H9 (cell line): ENCODE data around the gene MYOCOS. TPM values are rescaled to one million over a fixed set of nuclear protein-coding genes. Genes with fewer than 3 reads are reported as not detected.

Source experiments
- DNase-seq: peaks from one replicate; pipeline ENCODE4 v3.0.0-alpha.2; 2017
- H2AFZ ChIP-seq: one replicate; pipeline ENCODE4 v1.6.1; 2013; ENCODE audit warnings: mild to moderate bottlenecking, low read length, control low read depth, moderate library complexity
- H2AK5ac ChIP-seq: 2 replicates; pipeline ENCODE4 v1.6.1; 2013; ENCODE audit warnings: low read length, control low read depth, mixed read lengths; ENCODE audit not compliant: insufficient read length
- H2BK120ac ChIP-seq: one replicate; pipeline ENCODE4 v1.6.1; 2013; ENCODE audit warnings: low read depth, mild to moderate bottlenecking, low read length, control low read depth, inconsistent platforms; ENCODE audit not compliant: poor library complexity, severe bottlenecking
- H2BK12ac ChIP-seq: 2 replicates; pipeline ENCODE4 v1.6.1; 2013; ENCODE audit warnings: low read length, control low read depth, mixed read lengths, low read depth; ENCODE audit not compliant: insufficient read length
- H2BK15ac ChIP-seq: 2 replicates; pipeline ENCODE4 v1.6.1; 2013; ENCODE audit warnings: low read depth, low read length, control low read depth
- H2BK20ac ChIP-seq: one replicate; pipeline ENCODE4 v1.6.1; 2013; ENCODE audit warnings: low read depth, mild to moderate bottlenecking, low read length, control low read depth, inconsistent platforms; ENCODE audit not compliant: poor library complexity, severe bottlenecking
- H2BK5ac ChIP-seq: 2 replicates; pipeline ENCODE4 v1.6.1; 2013; ENCODE audit warnings: low read length, control low read depth, mixed read lengths; ENCODE audit not compliant: insufficient read length
- H3K14ac ChIP-seq: 2 replicates; pipeline ENCODE4 v1.6.1; 2013; ENCODE audit warnings: low read length, control low read depth; ENCODE audit not compliant: insufficient read depth
- H3K18ac ChIP-seq: 2 replicates; pipeline ENCODE4 v1.6.1; 2013; ENCODE audit warnings: low read depth, mild to moderate bottlenecking, mixed read lengths, low read length, control low read depth; ENCODE audit not compliant: insufficient read length
- H3K23ac ChIP-seq: 2 replicates; pipeline ENCODE4 v1.6.1; 2013; ENCODE audit warnings: low read length, control low read depth, mixed read lengths, low read depth; ENCODE audit not compliant: insufficient read length
- H3K23me2 ChIP-seq: 2 replicates; pipeline ENCODE4 v1.6.1; 2013; ENCODE audit warnings: low read depth, mild to moderate bottlenecking, mixed read lengths, low read length, control low read depth; ENCODE audit not compliant: insufficient read length, poor library complexity, severe bottlenecking
- H3K27ac ChIP-seq: 2 replicates; pipeline ENCODE4 v1.5.1; 2013; ENCODE audit warnings: low read length, control low read depth, mixed read lengths, low read depth; ENCODE audit not compliant: insufficient read length
- H3K27me3 ChIP-seq: 2 replicates; pipeline ENCODE4 v1.6.1; 2013; ENCODE audit warnings: low read length, control low read depth, inconsistent platforms; ENCODE audit not compliant: insufficient read depth
- H3K4ac ChIP-seq: 2 replicates; pipeline ENCODE4 v1.6.1; 2013; ENCODE audit warnings: low read depth, mild to moderate bottlenecking, control low read depth, inconsistent platforms, low read length, moderate library complexity
- H3K4me1 ChIP-seq: 2 replicates; pipeline ENCODE4 v1.6.1; 2013; ENCODE audit warnings: low read length, control low read depth, inconsistent platforms; ENCODE audit not compliant: insufficient read depth
- H3K4me2 ChIP-seq: 2 replicates; pipeline ENCODE4 v1.6.1; 2013; ENCODE audit warnings: low read length, control low read depth, mixed read lengths; ENCODE audit not compliant: insufficient read length, insufficient read depth
- H3K56ac ChIP-seq: 2 replicates; pipeline ENCODE4 v1.6.1; 2013; ENCODE audit warnings: low read depth, mild to moderate bottlenecking, mixed read lengths, low read length, control low read depth; ENCODE audit not compliant: insufficient read length
- H3K79me1 ChIP-seq: 2 replicates; pipeline ENCODE4 v1.6.1; 2013; ENCODE audit warnings: low read depth, mild to moderate bottlenecking, moderate library complexity, low read length, control low read depth, inconsistent platforms; ENCODE audit not compliant: insufficient read depth, poor library complexity, severe bottlenecking
- H3K79me2 ChIP-seq: 2 replicates; pipeline ENCODE4 v1.6.1; 2013; ENCODE audit warnings: low read length, control low read depth, inconsistent platforms; ENCODE audit not compliant: insufficient read depth
- H3K9ac ChIP-seq: 2 replicates; pipeline ENCODE4 v1.6.1; 2013; ENCODE audit warnings: low read length, control low read depth, mixed read lengths; ENCODE audit not compliant: insufficient read length; ENCODE audit errors: extremely low read depth
- H3K9me3 ChIP-seq: one replicate; pipeline ENCODE4 v1.6.1; 2013; ENCODE audit warnings: low read depth, low read length, inconsistent platforms; ENCODE audit not compliant: control insufficient read depth
- H3T11ph ChIP-seq: one replicate; pipeline ENCODE4 v1.6.1; 2013; ENCODE audit warnings: mild to moderate bottlenecking, low read length, control low read depth, inconsistent platforms
- H4K20me1 ChIP-seq: one replicate; pipeline ENCODE4 v1.6.1; 2013; ENCODE audit not compliant: control insufficient read depth, insufficient read length, insufficient read depth
- H4K5ac ChIP-seq: 2 replicates; pipeline ENCODE4 v1.6.1; 2013; ENCODE audit warnings: low read depth, mild to moderate bottlenecking, mixed read lengths, low read length, control low read depth; ENCODE audit not compliant: insufficient read length
- H4K8ac ChIP-seq: replicated peaks from 2 replicates; pipeline ENCODE4 v1.6.1; 2013; ENCODE audit warnings: low read length, control low read depth, mixed read lengths, low read depth; ENCODE audit not compliant: insufficient read length
- H4K91ac ChIP-seq: 2 replicates; pipeline ENCODE4 v1.6.1; 2013; ENCODE audit warnings: low read depth, mild to moderate bottlenecking, moderate library complexity, mixed read lengths, low read length, control low read depth; ENCODE audit not compliant: insufficient read length
- H3K27ac Mint-ChIP-seq, 3 experiments: 2 replicates in 2 of 3; 3 replicates in 1 of 3; pipeline ENCODE4 v1.8.0; 2020 to 2021; ENCODE audit warnings: mixed read lengths in 3 of 3, mild to moderate bottlenecking in 1 of 3, moderate library complexity in 1 of 3
- H3K27me3 Mint-ChIP-seq: 2 replicates; pipeline ENCODE4 v1.8.0; 2021; ENCODE audit warnings: low read depth, mild to moderate bottlenecking, moderate library complexity, mixed read lengths
- H3K36me3 Mint-ChIP-seq, 3 experiments: 2 replicates in 2 of 3; 3 replicates in 1 of 3; pipeline ENCODE4 v1.8.0; 2020 to 2021; ENCODE audit warnings: low read depth in 3 of 3, mixed read lengths in 3 of 3; ENCODE audit not compliant: insufficient read depth in 1 of 3
- H3K4me1 Mint-ChIP-seq, 2 experiments: 2 replicates each; pipeline ENCODE4 v1.8.0; 2020; ENCODE audit warnings: mixed read lengths in 2 of 2
- H3K4me3 Mint-ChIP-seq, 2 experiments: 2 replicates in 1 of 2; 3 replicates in 1 of 2; pipeline ENCODE4 v1.8.0; 2020 to 2021; ENCODE audit warnings: mild to moderate bottlenecking in 2 of 2, mixed read lengths in 2 of 2, moderate library complexity in 1 of 2
- H3K9me3 Mint-ChIP-seq, 2 experiments: 2 replicates in 1 of 2; 3 replicates in 1 of 2; pipeline ENCODE4 v1.8.0; 2020; ENCODE audit warnings: mild to moderate bottlenecking in 2 of 2, mixed read lengths in 2 of 2, moderate library complexity in 1 of 2
- WGBS: extraction: QIAGEN DNeasy Blood & Tissue Kit; methylation state at CpG from one replicate; pipeline ENCODE4 v1.1.7; 2013; ENCODE audit warnings: missing lambda C conversion rate, low lambda C conversion rate, mixed read lengths; ENCODE audit not compliant: insufficient read length; ENCODE audit errors: extremely low coverage; 5-methylcytosine and 5-hydroxymethylcytosine counted together
- total RNA-seq: library from RNA; stranded (reverse); gene quantifications from 2 replicates; pipeline ENCODE4 v1.2.1, GENCODE V29; 2021
- TF ChIP-seq, protein P1 (sequence below): fragments of 200-600 bp; sonication (generic); conservative IDR thresholded peaks from 3 replicates; pipeline ENCODE4 v1.8.0; 2021; ENCODE audit warnings: antibody characterized with exemption, mild to moderate bottlenecking

MYOCOS gene
- total RNA-seq, 1 experiment from 2014 or later = 0.13 TPM

DNA sequence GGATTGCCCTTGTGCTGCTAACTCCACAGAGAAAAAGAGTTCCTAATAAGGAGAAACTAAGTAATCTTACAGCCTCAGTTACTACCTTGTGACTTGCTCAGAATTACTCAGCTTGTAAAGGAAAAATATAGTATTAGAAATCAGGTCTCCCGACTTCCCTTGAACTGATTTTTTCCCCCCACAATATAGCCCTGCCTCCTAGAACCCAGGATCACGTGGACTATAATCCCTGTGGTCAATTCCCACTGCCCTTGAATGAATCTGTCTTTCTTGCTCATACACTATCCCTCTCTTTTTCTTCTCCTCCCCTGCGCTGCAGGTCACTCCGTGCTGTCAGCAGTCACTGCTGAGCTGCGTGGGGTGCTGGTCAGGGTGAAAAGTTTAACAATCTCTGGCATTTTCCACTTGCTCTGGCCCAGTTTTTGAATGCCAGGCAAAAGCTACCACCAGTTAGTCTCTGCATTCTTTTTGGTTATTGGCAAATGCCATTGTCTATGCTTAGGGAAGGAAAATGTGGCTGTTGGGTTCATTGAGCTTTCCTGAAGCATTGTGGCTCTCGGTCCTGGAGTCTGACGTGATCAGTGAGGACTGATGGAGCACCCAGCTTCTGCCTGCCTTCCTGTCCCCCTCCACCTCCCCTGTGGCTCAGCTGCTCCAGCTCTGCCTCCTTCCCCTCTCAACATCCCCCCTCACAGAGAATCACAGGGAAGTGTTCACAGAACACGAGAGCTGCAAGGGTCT is 32.3 kb downstream of the MYOCOS start:
- Histone ChIP-seq H3K4me1 (no peaks in the 10 kb centered on the region; the same call in 1 of the 2 replicates), H3K23me2 (no peaks in the 10 kb centered on the region), H3T11ph (no peak overlapping the region), H2BK15ac (no peak overlapping the region), H2BK20ac (no peak overlapping the region), H2BK5ac (no peak overlapping the region), H3K27ac (no peak overlapping the region), H3K9me3 (no peaks in the 10 kb centered on the region), H3K4ac (no peak overlapping the region), H3K9ac (no peak overlapping the region), H3K79me2 (no peaks in the 10 kb centered on the region), H3K4me2 (no peak overlapping the region), H3K56ac (no peak overlapping the region), H3K27me3 (no peaks in the 10 kb centered on the region), H4K8ac (no peak overlapping the region), H3K79me1 (no peaks in the 10 kb centered on the region), H3K14ac (no peak overlapping the region), H2BK120ac (no peak overlapping the region), H4K5ac (no peak overlapping the region), H3K23ac (no peak overlapping the region), H4K20me1 (no peaks in the 10 kb centered on the region), H3K18ac (no peak overlapping the region), H2AK5ac (no peak overlapping the region), H4K91ac (no peak overlapping the region), H2BK12ac (no peak overlapping the region), H2AFZ (no peak overlapping the region)
- Mint-ChIP-seq H3K4me3 (no peak overlapping the region), H3K4me1 (peaks cover 12 to 14% of the 10 kb centered on the region in 2 experiments), H3K9me3 (no peaks in the 10 kb centered on the region), H3K36me3 (no peaks in the 10 kb centered on the region), H3K27ac (no peak overlapping the region), H3K27me3 (peaks cover 4% of the 10 kb centered on the region; the same call in 1 of the 2 replicates)
- no peak for DNase-seq
- TF ChIP-seq, protein P1, sequence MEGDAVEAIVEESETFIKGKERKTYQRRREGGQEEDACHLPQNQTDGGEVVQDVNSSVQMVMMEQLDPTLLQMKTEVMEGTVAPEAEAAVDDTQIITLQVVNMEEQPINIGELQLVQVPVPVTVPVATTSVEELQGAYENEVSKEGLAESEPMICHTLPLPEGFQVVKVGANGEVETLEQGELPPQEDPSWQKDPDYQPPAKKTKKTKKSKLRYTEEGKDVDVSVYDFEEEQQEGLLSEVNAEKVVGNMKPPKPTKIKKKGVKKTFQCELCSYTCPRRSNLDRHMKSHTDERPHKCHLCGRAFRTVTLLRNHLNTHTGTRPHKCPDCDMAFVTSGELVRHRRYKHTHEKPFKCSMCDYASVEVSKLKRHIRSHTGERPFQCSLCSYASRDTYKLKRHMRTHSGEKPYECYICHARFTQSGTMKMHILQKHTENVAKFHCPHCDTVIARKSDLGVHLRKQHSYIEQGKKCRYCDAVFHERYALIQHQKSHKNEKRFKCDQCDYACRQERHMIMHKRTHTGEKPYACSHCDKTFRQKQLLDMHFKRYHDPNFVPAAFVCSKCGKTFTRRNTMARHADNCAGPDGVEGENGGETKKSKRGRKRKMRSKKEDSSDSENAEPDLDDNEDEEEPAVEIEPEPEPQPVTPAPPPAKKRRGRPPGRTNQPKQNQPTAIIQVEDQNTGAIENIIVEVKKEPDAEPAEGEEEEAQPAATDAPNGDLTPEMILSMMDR = no peak
- WGBS = no CpG with 5 or more reads among the region's 8 CpGs
